Erythroblast (primary cell): ENCODE results near the gene HOXB5.
A peak's percentile ranks its signal among the peaks of the same experiment; 100 is the strongest.

Experiments
- DNase-seq, 2 experiments: peaks; one replicate each; lab custom pipeline; 2025; lab: John Stamatoyannopoulos, UW
- GATA1 ChIP-seq: IDR thresholded peaks from 2 replicates; pipeline ENCODE4 v1.6.1; 2011; ENCODE audit warnings: low read depth, mild to moderate bottlenecking, control low read depth, low read length, moderate library complexity
- POLR2A ChIP-seq: IDR thresholded peaks from 2 replicates; pipeline ENCODE4 v1.6.1; 2011; ENCODE audit warnings: mild to moderate bottlenecking, low read length

HOXB5 gene

GRCh38 chr17:48578616-48579470 is 14.7 kb downstream of the HOXB5 start:
- DNase-seq, result peak; percentile 45 to 55
- TF ChIP-seq GATA1 (no peak), POLR2A (no peak)

GRCh38 chr17:48577946-48578615 is 15.5 kb downstream of the HOXB5 start, which contains the start of gene HOXB4:
Gene HOXB4 (minus strand): TSS chr17:48578350. CDS start chr17:48578319, 31 bp downstream.
- peak; percentile 83 to 84 for DNase-seq
- TF ChIP-seq GATA1, result no peak
- peak; percentile 45 for TF ChIP-seq POLR2A

- peak; percentile 53 to 63 for DNase-seq
- TF ChIP-seq GATA1 (no peak), POLR2A (no peak)
Measured at GRCh38 chr17:48577330-48577945, 16.1 kb downstream of the HOXB5 start.

GRCh38 chr17:48576479-48577309 is 16.9 kb downstream of the HOXB5 start:
- TF ChIP-seq POLR2A (peak; percentile 42), GATA1 (no peak)
- peak; percentile 70 to 74 for DNase-seq

GRCh38 chr17:48575673-48576478 is 17.7 kb downstream of the HOXB5 start:
- DNase-seq, result peak; percentile 44 to 52
- no peak for TF ChIP-seq GATA1
- no peak for TF ChIP-seq POLR2A

- DNase-seq, result no peak
- TF ChIP-seq GATA1 (no peak), POLR2A (no peak)
Measured at GRCh38 chr17:48575066-48575582, 18.5 kb downstream of the HOXB5 start.

GRCh38 chr17:48574505-48575065 is 19.0 kb downstream of the HOXB5 start:
- TF ChIP-seq POLR2A (no peak), GATA1 (no peak)
- no peak for DNase-seq

GRCh38 chr17:48571826-48572417 is 21.7 kb downstream of the HOXB5 start:
- TF ChIP-seq POLR2A (no peak), GATA1 (no peak)
- no peak for DNase-seq

- TF ChIP-seq GATA1 (no peak), POLR2A (no peak)
- no peak for DNase-seq
Measured at GRCh38 chr17:48571024-48571818, 22.4 kb downstream of the HOXB5 start.

GRCh38 chr17:48570325-48571023 is 23.1 kb downstream of the HOXB5 start:
- DNase-seq, result no peak
- TF ChIP-seq GATA1, result no peak
- no peak for TF ChIP-seq POLR2A
